K562 (cell line): ENCODE measurements around the gene ARHGEF25.

ENCODE experiments used
- KHSRP ChIP-seq: fragments of 450-650 bp; IDR thresholded peaks from 2 replicates; pipeline ENCODE4 v1.6.1; 2017
- TAF7 ChIP-seq: fragments of 450-650 bp; IDR thresholded peaks from 2 replicates; pipeline ENCODE4 v1.6.1; 2016; ENCODE audit warnings: missing genetic modification characterization, missing compliant biosample characterization
- ZNF274 ChIP-seq: IDR thresholded peaks from 2 replicates; pipeline ENCODE4 v1.6.1; 2011; ENCODE audit warnings: low read depth, mild to moderate bottlenecking, low read length, moderate library complexity, borderline replicate concordance
- TF ChIP-seq, protein P1 (sequence below), 3 experiments: IDR thresholded peaks in 2 of 3; conservative IDR thresholded peaks in 1 of 3; 2 replicates each; pipeline ENCODE4 v1.5.1; 2011 to 2012; ENCODE audit warnings: low read length in 3 of 3, mild to moderate bottlenecking in 3 of 3, control low read depth in 2 of 3, improper control_type of control experiment in 1 of 3, inconsistent platforms in 1 of 3, low read depth in 1 of 3, mixed read lengths in 1 of 3, moderate library complexity in 1 of 3; ENCODE audit not compliant: insufficient read depth in 2 of 3
- TF ChIP-seq, protein P2 (sequence below): fragments of 450-650 bp; IDR thresholded peaks from 2 replicates; pipeline ENCODE4 v1.6.1; 2017; ENCODE audit warnings: antibody characterized with exemption, mild to moderate bottlenecking

DNA sequence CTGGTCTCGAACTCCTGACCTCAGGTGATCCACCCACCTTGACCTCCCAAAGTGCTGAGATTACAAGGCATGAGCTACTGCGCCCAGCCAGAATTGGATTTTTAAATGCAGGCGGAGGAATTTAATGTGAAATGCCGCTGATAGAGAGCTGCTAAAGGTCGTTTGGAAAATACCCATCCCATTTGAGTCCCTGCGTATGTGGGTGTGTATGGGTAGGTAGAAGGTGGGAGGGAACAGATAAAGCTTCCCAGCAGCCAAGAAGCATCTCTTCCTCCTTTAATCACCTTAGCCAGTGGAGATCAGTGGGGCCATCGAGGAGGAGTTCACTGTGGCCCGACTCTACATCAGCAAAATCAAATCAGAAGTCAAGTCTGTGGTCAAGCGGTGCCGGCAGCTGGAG, 36.4 kb upstream of the ARHGEF25 start:
- TF ChIP-seq KHSRP (no peak), ZNF274 (no peak), TAF7 (no peak)
- TF ChIP-seq, protein P1, sequence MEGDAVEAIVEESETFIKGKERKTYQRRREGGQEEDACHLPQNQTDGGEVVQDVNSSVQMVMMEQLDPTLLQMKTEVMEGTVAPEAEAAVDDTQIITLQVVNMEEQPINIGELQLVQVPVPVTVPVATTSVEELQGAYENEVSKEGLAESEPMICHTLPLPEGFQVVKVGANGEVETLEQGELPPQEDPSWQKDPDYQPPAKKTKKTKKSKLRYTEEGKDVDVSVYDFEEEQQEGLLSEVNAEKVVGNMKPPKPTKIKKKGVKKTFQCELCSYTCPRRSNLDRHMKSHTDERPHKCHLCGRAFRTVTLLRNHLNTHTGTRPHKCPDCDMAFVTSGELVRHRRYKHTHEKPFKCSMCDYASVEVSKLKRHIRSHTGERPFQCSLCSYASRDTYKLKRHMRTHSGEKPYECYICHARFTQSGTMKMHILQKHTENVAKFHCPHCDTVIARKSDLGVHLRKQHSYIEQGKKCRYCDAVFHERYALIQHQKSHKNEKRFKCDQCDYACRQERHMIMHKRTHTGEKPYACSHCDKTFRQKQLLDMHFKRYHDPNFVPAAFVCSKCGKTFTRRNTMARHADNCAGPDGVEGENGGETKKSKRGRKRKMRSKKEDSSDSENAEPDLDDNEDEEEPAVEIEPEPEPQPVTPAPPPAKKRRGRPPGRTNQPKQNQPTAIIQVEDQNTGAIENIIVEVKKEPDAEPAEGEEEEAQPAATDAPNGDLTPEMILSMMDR (IDR thresholded peaks at IDR 0.05 in 2 of 3, conservative IDR thresholded peaks at IDR 0.05 in 1 of 3; ENCODE audit: insufficient read depth in 2 of 3, low read depth in 1 of 3, low read length in 3 of 3), result no peak
- TF ChIP-seq, protein P2, sequence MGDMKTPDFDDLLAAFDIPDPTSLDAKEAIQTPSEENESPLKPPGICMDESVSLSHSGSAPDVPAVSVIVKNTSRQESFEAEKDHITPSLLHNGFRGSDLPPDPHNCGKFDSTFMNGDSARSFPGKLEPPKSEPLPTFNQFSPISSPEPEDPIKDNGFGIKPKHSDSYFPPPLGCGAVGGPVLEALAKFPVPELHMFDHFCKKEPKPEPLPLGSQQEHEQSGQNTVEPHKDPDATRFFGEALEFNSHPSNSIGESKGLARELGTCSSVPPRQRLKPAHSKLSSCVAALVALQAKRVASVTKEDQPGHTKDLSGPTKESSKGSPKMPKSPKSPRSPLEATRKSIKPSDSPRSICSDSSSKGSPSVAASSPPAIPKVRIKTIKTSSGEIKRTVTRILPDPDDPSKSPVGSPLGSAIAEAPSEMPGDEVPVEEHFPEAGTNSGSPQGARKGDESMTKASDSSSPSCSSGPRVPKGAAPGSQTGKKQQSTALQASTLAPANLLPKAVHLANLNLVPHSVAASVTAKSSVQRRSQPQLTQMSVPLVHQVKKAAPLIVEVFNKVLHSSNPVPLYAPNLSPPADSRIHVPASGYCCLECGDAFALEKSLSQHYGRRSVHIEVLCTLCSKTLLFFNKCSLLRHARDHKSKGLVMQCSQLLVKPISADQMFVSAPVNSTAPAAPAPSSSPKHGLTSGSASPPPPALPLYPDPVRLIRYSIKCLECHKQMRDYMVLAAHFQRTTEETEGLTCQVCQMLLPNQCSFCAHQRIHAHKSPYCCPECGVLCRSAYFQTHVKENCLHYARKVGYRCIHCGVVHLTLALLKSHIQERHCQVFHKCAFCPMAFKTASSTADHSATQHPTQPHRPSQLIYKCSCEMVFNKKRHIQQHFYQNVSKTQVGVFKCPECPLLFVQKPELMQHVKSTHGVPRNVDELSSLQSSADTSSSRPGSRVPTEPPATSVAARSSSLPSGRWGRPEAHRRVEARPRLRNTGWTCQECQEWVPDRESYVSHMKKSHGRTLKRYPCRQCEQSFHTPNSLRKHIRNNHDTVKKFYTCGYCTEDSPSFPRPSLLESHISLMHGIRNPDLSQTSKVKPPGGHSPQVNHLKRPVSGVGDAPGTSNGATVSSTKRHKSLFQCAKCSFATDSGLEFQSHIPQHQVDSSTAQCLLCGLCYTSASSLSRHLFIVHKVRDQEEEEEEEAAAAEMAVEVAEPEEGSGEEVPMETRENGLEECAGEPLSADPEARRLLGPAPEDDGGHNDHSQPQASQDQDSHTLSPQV, result no peak
